Loucy (cell line): ENCODE data around the gene THOP1.

ENCODE experiments used
- EZH2phosphoT487 ChIP-seq: fragments of 200-600 bp; IDR thresholded peaks from 2 replicates; pipeline ENCODE4 v1.6.1; 2018; ENCODE audit warnings: antibody characterized with exemption, mild to moderate bottlenecking, moderate library complexity, borderline replicate concordance
- TF ChIP-seq, protein P1 (sequence below): fragments of 200-600 bp; sonication (generic); conservative IDR thresholded peaks from 2 replicates; pipeline ENCODE4 v1.5.1; 2014; ENCODE audit warnings: mild to moderate bottlenecking, antibody characterized with exemption, low read length

DNA sequence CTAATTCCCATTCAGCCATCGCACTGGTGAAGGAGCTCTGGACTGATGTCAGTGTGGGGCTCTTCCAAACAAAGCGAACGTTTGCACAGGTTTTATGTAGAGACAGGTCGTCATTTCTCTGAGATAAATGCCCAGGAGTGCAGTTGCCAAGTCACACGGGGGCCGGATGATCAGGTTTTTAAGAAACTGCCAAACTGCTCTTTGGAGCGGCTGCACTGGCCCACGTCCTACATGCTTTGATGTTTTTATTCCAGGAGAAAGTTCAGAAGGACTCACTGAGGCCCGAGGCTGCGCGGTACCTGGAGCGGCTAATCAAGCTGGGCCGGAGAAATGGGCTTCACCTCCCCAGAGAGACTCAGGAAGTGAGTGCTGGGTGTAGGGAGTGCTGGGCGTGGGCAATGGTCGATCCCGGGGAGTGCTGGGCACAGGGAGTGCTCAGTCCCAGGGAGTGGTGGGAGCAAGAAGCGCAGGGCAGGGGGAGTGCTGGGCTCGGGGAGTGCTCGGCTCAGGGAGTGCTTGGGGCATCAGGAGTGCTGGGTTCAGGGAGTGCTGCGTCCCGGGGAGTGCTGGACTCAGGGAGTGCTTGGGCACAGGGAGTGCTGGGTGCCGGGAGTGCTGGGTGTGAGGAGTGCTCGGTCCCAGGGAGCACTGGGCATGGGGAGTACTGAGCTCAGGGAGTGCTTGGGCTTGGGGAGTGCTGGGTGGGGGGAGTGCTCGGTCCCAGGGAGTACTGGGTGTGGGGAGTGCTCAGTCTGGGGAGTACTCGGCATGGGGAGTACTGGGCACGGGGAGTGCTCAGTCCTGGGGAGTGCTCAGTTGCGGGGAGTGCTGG lies 10.7 kb downstream of the THOP1 start:
- TF ChIP-seq, protein P1, sequence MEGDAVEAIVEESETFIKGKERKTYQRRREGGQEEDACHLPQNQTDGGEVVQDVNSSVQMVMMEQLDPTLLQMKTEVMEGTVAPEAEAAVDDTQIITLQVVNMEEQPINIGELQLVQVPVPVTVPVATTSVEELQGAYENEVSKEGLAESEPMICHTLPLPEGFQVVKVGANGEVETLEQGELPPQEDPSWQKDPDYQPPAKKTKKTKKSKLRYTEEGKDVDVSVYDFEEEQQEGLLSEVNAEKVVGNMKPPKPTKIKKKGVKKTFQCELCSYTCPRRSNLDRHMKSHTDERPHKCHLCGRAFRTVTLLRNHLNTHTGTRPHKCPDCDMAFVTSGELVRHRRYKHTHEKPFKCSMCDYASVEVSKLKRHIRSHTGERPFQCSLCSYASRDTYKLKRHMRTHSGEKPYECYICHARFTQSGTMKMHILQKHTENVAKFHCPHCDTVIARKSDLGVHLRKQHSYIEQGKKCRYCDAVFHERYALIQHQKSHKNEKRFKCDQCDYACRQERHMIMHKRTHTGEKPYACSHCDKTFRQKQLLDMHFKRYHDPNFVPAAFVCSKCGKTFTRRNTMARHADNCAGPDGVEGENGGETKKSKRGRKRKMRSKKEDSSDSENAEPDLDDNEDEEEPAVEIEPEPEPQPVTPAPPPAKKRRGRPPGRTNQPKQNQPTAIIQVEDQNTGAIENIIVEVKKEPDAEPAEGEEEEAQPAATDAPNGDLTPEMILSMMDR: no peak
- no peak for TF ChIP-seq EZH2phosphoT487
